H1 (cell line): ENCODE measurements around the gene HOXB5. TPM values are rescaled to one million over a fixed set of nuclear protein-coding genes. Genes with fewer than 3 reads are reported as not detected.

Experiments used
- CTBP2 ChIP-seq: IDR thresholded peaks from 2 replicates; pipeline ENCODE4 v1.7.0; 2011; ENCODE audit warnings: borderline replicate concordance, mild to moderate bottlenecking, moderate library complexity, mixed read lengths, low read length; ENCODE audit not compliant: insufficient read depth, insufficient read length
- FOSL1 ChIP-seq: IDR thresholded peaks from 2 replicates; pipeline ENCODE4 v1.6.1; 2011; ENCODE audit warnings: mild to moderate bottlenecking, low read depth, low read length, moderate library complexity; ENCODE audit not compliant: insufficient read depth
- JUN ChIP-seq: IDR thresholded peaks from 2 replicates; pipeline ENCODE4 v1.6.1; 2011; ENCODE audit warnings: low read depth, mild to moderate bottlenecking, improper control_type of control experiment, low read length
- MAFK ChIP-seq: IDR thresholded peaks from 2 replicates; pipeline ENCODE4 v1.6.1; 2012; ENCODE audit warnings: low read depth, mild to moderate bottlenecking, improper control_type of control experiment, low read length
- SIN3A ChIP-seq, 2 experiments: IDR thresholded peaks in 1 of 2; conservative IDR thresholded peaks in 1 of 2; 2 replicates each; pipeline ENCODE4 v1.6.1; 2011 to 2012; ENCODE audit warnings: low read length in 2 of 2, improper control_type of control experiment in 1 of 2, low read depth in 1 of 2, mild to moderate bottlenecking in 1 of 2
- SP2 ChIP-seq: IDR thresholded peaks from 2 replicates; pipeline ENCODE4 v1.6.1; 2012; ENCODE audit warnings: mild to moderate bottlenecking, low read length, inconsistent platforms
- YY1 ChIP-seq: IDR thresholded peaks from 2 replicates; pipeline ENCODE4 v1.6.1; 2011; ENCODE audit warnings: low read depth, mild to moderate bottlenecking, low read length
- ZNF274 ChIP-seq: IDR thresholded peaks from 2 replicates; pipeline ENCODE4 v1.7.0; 2012; ENCODE audit warnings: low read length, borderline replicate concordance; ENCODE audit errors: extremely low read depth
- polyA plus RNA-seq, 7 experiments: library from polyadenylated mRNA; depleted of rRNA in 3 of 7; stranded (reverse) in 5 of 7; unstranded in 2 of 7; fragments of >200 nt in 5 of 7; fragments of 200-250 nt in 2 of 7; gene quantifications; 1 replicate in 5 of 7; 2 replicates in 1 of 7; 4 replicates in 1 of 7; pipeline versions ENCODE4 v1.2.1 to v1.2.3, GENCODE V29; 2011 to 2013; ENCODE audit warnings: missing spikeins in 2 of 7, mixed read lengths in 2 of 7
- total RNA-seq: library from RNA; stranded (reverse); fragmentation: NEBNext Ultra II Directional; extraction: Animal tissue kit (Norgen Biotek cat#: 25700); gene quantifications from 2 replicates; pipeline ENCODE4 v1.2.1, GENCODE V29; 2021
- TF ChIP-seq, protein P1 (sequence below): fragments of 300-600 bp; sonication (generic); IDR thresholded peaks from 2 replicates; pipeline ENCODE4 v1.7.1; 2012; ENCODE audit warnings: low read length, moderate library complexity, mild to moderate bottlenecking, inconsistent platforms; ENCODE audit not compliant: insufficient replicate concordance

HOXB5 gene
- total and polyA plus RNA-seq, 2 of the 8 experiments (the other 6 are each of a cell fraction or from before 2014, with no cell fraction given) = not detected

GRCh38 chr17:48543107-48543853 is 50.3 kb downstream of the HOXB5 start (continued):
- TF ChIP-seq SIN3A (conservative IDR thresholded peaks at IDR 0.05 in 1 of 2, IDR thresholded peaks at IDR 0.05 in 1 of 2; ENCODE audit: low read depth in 1 of 2, low read length in 2 of 2) (no peak), YY1 (no peak), MAFK (no peak), CTBP2 (no peak), FOSL1 (no peak), SP2 (no peak), ZNF274 (no peak), JUN (no peak)
- TF ChIP-seq, protein P1, sequence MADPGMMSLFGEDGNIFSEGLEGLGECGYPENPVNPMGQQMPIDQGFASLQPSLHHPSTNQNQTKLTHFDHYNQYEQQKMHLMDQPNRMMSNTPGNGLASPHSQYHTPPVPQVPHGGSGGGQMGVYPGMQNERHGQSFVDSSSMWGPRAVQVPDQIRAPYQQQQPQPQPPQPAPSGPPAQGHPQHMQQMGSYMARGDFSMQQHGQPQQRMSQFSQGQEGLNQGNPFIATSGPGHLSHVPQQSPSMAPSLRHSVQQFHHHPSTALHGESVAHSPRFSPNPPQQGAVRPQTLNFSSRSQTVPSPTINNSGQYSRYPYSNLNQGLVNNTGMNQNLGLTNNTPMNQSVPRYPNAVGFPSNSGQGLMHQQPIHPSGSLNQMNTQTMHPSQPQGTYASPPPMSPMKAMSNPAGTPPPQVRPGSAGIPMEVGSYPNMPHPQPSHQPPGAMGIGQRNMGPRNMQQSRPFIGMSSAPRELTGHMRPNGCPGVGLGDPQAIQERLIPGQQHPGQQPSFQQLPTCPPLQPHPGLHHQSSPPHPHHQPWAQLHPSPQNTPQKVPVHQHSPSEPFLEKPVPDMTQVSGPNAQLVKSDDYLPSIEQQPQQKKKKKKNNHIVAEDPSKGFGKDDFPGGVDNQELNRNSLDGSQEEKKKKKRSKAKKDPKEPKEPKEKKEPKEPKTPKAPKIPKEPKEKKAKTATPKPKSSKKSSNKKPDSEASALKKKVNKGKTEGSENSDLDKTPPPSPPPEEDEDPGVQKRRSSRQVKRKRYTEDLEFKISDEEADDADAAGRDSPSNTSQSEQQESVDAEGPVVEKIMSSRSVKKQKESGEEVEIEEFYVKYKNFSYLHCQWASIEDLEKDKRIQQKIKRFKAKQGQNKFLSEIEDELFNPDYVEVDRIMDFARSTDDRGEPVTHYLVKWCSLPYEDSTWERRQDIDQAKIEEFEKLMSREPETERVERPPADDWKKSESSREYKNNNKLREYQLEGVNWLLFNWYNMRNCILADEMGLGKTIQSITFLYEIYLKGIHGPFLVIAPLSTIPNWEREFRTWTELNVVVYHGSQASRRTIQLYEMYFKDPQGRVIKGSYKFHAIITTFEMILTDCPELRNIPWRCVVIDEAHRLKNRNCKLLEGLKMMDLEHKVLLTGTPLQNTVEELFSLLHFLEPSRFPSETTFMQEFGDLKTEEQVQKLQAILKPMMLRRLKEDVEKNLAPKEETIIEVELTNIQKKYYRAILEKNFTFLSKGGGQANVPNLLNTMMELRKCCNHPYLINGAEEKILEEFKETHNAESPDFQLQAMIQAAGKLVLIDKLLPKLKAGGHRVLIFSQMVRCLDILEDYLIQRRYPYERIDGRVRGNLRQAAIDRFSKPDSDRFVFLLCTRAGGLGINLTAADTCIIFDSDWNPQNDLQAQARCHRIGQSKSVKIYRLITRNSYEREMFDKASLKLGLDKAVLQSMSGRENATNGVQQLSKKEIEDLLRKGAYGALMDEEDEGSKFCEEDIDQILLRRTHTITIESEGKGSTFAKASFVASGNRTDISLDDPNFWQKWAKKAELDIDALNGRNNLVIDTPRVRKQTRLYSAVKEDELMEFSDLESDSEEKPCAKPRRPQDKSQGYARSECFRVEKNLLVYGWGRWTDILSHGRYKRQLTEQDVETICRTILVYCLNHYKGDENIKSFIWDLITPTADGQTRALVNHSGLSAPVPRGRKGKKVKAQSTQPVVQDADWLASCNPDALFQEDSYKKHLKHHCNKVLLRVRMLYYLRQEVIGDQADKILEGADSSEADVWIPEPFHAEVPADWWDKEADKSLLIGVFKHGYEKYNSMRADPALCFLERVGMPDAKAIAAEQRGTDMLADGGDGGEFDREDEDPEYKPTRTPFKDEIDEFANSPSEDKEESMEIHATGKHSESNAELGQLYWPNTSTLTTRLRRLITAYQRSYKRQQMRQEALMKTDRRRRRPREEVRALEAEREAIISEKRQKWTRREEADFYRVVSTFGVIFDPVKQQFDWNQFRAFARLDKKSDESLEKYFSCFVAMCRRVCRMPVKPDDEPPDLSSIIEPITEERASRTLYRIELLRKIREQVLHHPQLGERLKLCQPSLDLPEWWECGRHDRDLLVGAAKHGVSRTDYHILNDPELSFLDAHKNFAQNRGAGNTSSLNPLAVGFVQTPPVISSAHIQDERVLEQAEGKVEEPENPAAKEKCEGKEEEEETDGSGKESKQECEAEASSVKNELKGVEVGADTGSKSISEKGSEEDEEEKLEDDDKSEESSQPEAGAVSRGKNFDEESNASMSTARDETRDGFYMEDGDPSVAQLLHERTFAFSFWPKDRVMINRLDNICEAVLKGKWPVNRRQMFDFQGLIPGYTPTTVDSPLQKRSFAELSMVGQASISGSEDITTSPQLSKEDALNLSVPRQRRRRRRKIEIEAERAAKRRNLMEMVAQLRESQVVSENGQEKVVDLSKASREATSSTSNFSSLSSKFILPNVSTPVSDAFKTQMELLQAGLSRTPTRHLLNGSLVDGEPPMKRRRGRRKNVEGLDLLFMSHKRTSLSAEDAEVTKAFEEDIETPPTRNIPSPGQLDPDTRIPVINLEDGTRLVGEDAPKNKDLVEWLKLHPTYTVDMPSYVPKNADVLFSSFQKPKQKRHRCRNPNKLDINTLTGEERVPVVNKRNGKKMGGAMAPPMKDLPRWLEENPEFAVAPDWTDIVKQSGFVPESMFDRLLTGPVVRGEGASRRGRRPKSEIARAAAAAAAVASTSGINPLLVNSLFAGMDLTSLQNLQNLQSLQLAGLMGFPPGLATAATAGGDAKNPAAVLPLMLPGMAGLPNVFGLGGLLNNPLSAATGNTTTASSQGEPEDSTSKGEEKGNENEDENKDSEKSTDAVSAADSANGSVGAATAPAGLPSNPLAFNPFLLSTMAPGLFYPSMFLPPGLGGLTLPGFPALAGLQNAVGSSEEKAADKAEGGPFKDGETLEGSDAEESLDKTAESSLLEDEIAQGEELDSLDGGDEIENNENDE = no peak
